GM12878 (cell line): ENCODE data around the gene LTB4R. TPM values are rescaled to one million over a fixed set of nuclear protein-coding genes. Genes with fewer than 3 reads are reported as not detected.

ENCODE experiments used
- ATAC-seq: fragments of 200-7000 bp; cut with Tn5 transposase; 3 replicates; pipeline ENCODE4 v1.9.1; 2020; ENCODE audit warnings: mild to moderate bottlenecking, moderate library complexity
- BruUV-seq: library from RNA; stranded (reverse); fragments of 400-500 nt; replicated peaks from 2 replicates; lab custom pipeline; 2021; lab: Mats Ljungman, UMichigan
- CTCF ChIA-PET: fragments of 300-600 bp; sonication (Branson Sonifier 250); formaldehyde crosslinking; extraction: SDS; loops from one replicate; lab custom pipeline; 2021; ENCODE audit warnings: inconsistent platforms; lab: Yijun Ruan, JAX
- POLR2A ChIA-PET: fragments of 350-600 bp; formaldehyde crosslinking; extraction: SDS; loops from one replicate; lab custom pipeline; 2021; ENCODE audit warnings: inconsistent platforms; lab: Charles Lee
- RAD21 ChIA-PET: fragments of 300-600 bp; sonication (Branson Sonifier 250); formaldehyde crosslinking; loops from one replicate; lab custom pipeline; 2023; ENCODE audit warnings: antibody characterized with exemption; ENCODE audit not compliant: unreplicated experiment; lab: Charles Lee
- SMC1A ChIA-PET: fragments of 300-600 bp; sonication (Branson Sonifier 250); formaldehyde crosslinking; loops from one replicate; lab custom pipeline; 2023; ENCODE audit not compliant: unreplicated experiment, uncharacterized antibody; lab: Charles Lee
- DNase-seq: peaks from one replicate; pipeline ENCODE4 v3.0.0-alpha.2; 2011; ENCODE audit warnings: low read depth, low spot score
- FAIRE-seq: peaks from 3 replicates; lab custom pipeline; 2011; peaks lifted over from hg19 to GRCh38; lab: Jason Lieb, UNC
- H2AFZ ChIP-seq: 2 replicates; pipeline ENCODE4 v1.6.0; 2011; ENCODE audit warnings: low read depth, low read length, control low read depth; ENCODE audit not compliant: control insufficient read depth
- H3K27ac ChIP-seq: 2 replicates; pipeline ENCODE4 v1.5.1; 2011; ENCODE audit warnings: control low read depth; ENCODE audit not compliant: control insufficient read depth, insufficient read depth
- H3K27me3 ChIP-seq, 2 experiments: replicated peaks in 1 of 2; 2 replicates each; pipeline versions ENCODE4 v1.6.0 to v1.6.1; 2011; ENCODE audit warnings: low read length in 1 of 2; ENCODE audit not compliant: control insufficient read depth in 2 of 2, insufficient read depth in 2 of 2
- H3K36me3 ChIP-seq, 2 experiments: 2 replicates each; pipeline ENCODE4 v1.5.1; 2011; ENCODE audit warnings: low read length in 1 of 2; ENCODE audit not compliant: control insufficient read depth in 2 of 2, insufficient read depth in 2 of 2
- H3K4me1 ChIP-seq: 2 replicates; pipeline ENCODE4 v1.6.1; 2011; ENCODE audit warnings: mild to moderate bottlenecking, low read length, moderate library complexity, mixed read lengths; ENCODE audit not compliant: control insufficient read depth, insufficient read depth
- H3K4me2 ChIP-seq: 2 replicates; pipeline ENCODE4 v1.6.0; 2011; ENCODE audit warnings: control low read depth; ENCODE audit not compliant: control insufficient read depth, insufficient read depth
- H3K4me3 ChIP-seq: fragments of 200-600 bp; sonication (generic); 2 replicates; pipeline ENCODE4 v1.5.1; 2016
- H3K79me2 ChIP-seq: 2 replicates; pipeline ENCODE4 v1.6.0; 2011; ENCODE audit warnings: low read length; ENCODE audit not compliant: control insufficient read depth, insufficient read depth
- H3K9ac ChIP-seq: 2 replicates; pipeline ENCODE4 v1.8.0; 2011; ENCODE audit warnings: low read length, control low read depth, mixed read lengths; ENCODE audit not compliant: control insufficient read depth, insufficient read depth
- H3K9me3 ChIP-seq: replicated peaks from 3 replicates; pipeline ENCODE4 v1.5.1; 2011; ENCODE audit warnings: mild to moderate bottlenecking, low read length; ENCODE audit not compliant: control insufficient read depth, insufficient read depth
- H4K20me1 ChIP-seq: 2 replicates; pipeline ENCODE4 v1.6.0; 2011; ENCODE audit not compliant: control insufficient read depth, insufficient read depth
- CBX5 ChIP-seq: sonication (generic); IDR thresholded peaks from 2 replicates; pipeline ENCODE4 v1.6.1; 2016; ENCODE audit warnings: low read depth, moderate library complexity, mild to moderate bottlenecking, inconsistent platforms
- POLR2A ChIP-seq: IDR thresholded peaks from 2 replicates; pipeline ENCODE4 v1.6.1; 2011; ENCODE audit warnings: low read depth, mild to moderate bottlenecking, low read length
- WGBS: methylation state at CpG from one replicate; pipeline ENCODE4 v1.1.6; 2016; ENCODE audit warnings: low lambda C conversion rate; ENCODE audit not compliant: insufficient replicate concordance, insufficient coverage; ENCODE audit errors: missing lambda C conversion rate; 5-methylcytosine and 5-hydroxymethylcytosine counted together
- in situ Hi-C: fragments of 300-500 bp; cut with MboI; formaldehyde crosslinking; loops from 9 replicates; pipeline ENCODE4 v1.14.3; 2018; ENCODE audit warnings: mixed read lengths
- intact Hi-C: fragments of 100-400 bp; cut with micrococcal nuclease; formaldehyde crosslinking; loops from one replicate; pipeline ENCODE4 v1.14.2; 2022; ENCODE audit not compliant: unreplicated experiment
- polyA plus RNA-seq, 11 experiments: library from polyadenylated mRNA; depleted of rRNA in 4 of 11; unstranded in 6 of 11; stranded (reverse) in 5 of 11; fragments of >200 nt; fragmentation: Nextera tagmentation in 4 of 11; fragmentation: Illumina TruSeq in 1 of 11; extraction: Ambion mirVana in 4 of 11; extraction: Trizol in 1 of 11; gene quantifications; 1 replicate in 1 of 11; 2 replicates in 10 of 11; pipeline versions ENCODE4 v1.2.1 to v1.2.3, GENCODE V29; 2011 to 2016; ENCODE audit warnings: inconsistent platforms in 2 of 11, missing spikeins in 2 of 11, low read depth in 1 of 11
- total RNA-seq, 4 experiments: library from RNA; depleted of rRNA in 3 of 4; stranded (reverse); fragments of >200 nt in 3 of 4; fragmentation: Illumina TruSeq in 1 of 4; extraction: Trizol in 1 of 4; gene quantifications; 2 replicates each; pipeline versions ENCODE4 v1.2.1 to v1.2.3, GENCODE V29; 2013 to 2021

The LTB4R gene
- total and polyA plus RNA-seq, 10 of the 15 experiments (the other 5 are each of a cell fraction or from before 2014, with no cell fraction given): 1.2 to 14.0 (median 4.0) TPM

DNA sequence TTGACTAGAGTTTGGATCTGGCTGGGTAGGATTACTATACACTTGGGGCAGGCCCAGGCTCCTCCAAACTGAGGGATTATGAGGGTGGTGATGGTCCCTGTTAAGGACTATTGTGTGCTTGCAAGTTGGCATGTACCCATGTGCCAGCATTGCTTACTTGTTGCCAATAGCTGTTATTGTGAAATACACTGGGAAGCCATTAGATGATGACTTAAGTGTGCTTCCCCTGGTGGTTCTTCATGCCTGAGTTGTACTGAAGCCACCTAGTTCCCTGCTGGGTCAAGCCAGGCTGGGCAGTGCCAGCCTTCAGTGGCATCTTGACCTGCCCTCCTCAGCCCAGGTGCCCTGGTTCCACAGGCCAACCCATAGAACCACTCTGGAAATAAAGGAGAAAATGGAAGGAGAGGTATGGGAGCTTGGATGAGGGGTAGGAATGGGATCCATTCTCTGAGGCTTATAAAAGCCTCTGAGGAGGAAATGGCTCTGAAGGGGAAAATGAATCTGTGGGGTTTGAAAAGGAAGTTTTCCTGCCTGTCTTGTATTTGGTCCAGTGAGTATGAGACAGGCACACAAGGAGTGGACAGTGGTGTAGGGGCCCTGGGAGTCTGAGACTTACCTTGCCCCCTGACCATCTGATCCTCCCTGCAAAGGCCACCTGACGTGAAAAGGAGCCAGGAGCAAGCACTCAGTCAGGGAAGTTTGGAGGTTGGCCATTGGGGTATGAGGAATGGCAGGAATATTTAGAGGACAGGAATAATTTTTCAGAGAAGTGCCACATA lies 724 bp downstream of the LTB4R start:
- DNase-seq (no peak), FAIRE-seq (no peak), ATAC-seq (0 out of 3 replicates have a peak, but pooled peaks have one; percentile 3)
- H2AFZ ChIP-seq: no peak overlapping the region
- TF ChIP-seq POLR2A: peak; percentile 32; the same call in 1 of the 2 replicates
- no peak for TF ChIP-seq CBX5
- H3K9me3 ChIP-seq: no peaks in the 10 kb centered on the region
- RAD21 ChIA-PET: interaction anchor here (1.0 to 1.9 kb wide), 3 partner anchors 15 to 70 kb away, joined by 3 to 7 read pairs (median 4); partner anchors contain the start of gene TINF2
- H4K20me1 ChIP-seq: no peaks in the 10 kb centered on the region
- intact Hi-C loops (no loop called here), in situ Hi-C loops (no loop called here)
- peak overlapping the region; percentile 47; the same call in 1 of the 2 replicates for H3K4me3 ChIP-seq
- H3K27me3 ChIP-seq: no peaks in the 10 kb centered on the region
- no peak overlapping the region for H3K27ac ChIP-seq
- H3K9ac ChIP-seq: no peak overlapping the region; the same call in 1 of the 2 replicates
- POLR2A ChIA-PET: interaction anchor here (1.2 to 1.9 kb wide), 2 partner anchors 15 to 120 kb away, joined by 3 to 4 read pairs; no protein-coding TSS in a partner anchor
- no TSS peak for BruUV-seq
- peak overlapping the region; percentile 46 for H3K4me2 ChIP-seq
- H3K4me1 ChIP-seq: peaks cover 37% of the 10 kb centered on the region
- SMC1A ChIA-PET: interaction anchor here (0.6 to 2.4 kb wide), 2 partner anchors 34 to 119 kb away, joined by 3 to 5 read pairs; no protein-coding TSS in a partner anchor
- H3K79me2 ChIP-seq: no peaks in the 10 kb centered on the region
- 100% methylated on average over 1 of the region's 1 CpG for WGBS
- peaks cover 0 to 2% of the 10 kb centered on the region in 2 experiments; a peak in 3 of 4 replicates for H3K36me3 ChIP-seq
- CTCF ChIA-PET: interaction anchor here (0.6 to 7.9 kb wide), 13 partner anchors 10 to 297 kb away, joined by 3 to 149 read pairs (median 4); partner anchors contain the start of genes DHRS1, IRF9, KHNYN and NOP9
